CD4-positive, alpha-beta T cell treated with Interleukin-4 for 1 hour (primary cell): ENCODE data around the gene SETD1A.

Experiments
- DNase-seq, 2 donors: peaks; one replicate each; pipeline ENCODE4 v3.0.0-alpha.2; 2020 to 2022

Gene SETD1A

DNA sequence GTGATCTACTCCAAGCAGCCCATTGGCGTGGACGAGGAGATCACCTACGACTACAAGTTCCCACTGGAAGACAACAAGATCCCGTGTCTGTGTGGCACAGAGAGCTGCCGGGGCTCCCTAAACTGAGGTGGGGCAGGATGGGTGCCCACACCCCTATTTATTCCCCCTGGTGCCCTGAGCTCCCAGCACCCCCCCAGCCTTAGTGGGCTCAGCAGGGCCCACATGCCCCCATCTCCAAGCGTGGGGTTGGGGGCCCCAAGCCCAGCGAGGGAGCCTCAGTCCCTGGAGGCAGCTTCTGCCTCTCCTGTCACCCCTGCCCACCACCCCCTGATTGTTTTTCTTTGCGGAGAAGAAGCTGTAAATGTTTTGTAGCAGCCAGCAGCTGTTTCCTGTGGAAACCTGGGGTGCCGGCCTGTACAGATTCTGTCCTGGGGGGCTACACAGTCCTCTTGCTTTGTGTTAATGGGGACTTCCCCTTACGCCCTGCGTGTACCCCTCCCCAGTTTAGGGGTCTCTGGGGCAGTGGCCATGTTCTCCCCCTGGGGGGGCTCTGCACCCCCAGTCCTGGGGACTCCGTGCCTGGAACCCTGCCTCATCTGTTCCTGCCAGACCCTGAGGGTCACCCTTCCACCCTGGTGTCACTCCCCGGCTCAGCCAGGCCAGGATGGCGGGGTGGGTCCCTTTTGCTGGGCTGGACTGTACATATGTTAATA lies 26.5 kb downstream of the SETD1A start:
- no peak for DNase-seq

DNA sequence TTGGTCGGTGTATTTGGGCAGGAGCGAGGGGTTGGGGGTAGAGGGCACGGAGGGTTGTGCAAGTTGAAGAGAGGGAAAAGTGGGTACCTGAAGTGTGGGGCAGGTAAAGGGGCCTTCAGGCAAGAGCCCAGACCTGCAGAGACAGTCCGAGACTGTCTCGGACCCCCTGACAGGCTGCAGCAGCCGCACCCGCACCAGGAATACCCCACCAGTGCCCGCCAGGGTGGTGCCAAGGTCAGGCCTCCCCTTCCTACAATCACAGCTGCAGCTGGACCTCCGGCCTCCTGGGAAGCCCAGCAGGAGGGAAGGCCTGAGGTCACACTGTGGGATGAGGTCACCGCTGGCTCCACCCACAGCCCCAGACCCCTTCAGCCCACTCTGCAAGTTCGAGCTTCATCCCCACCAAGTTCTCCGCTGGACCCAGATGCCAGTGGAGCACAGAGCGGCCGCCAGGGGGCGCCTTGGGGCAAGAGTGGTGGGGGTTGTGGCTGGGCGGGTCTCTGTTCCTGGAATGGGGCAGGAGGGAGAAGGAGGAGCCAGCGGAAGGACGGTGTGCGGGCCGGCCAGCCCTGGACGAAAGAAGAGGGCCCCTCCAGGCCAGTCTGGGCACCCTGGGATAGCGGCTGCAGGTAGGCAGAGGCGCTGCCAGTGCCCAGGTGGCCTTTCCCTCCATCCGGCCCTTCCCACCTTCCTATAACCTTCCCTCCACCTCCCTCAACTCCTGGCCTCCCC lies 27.3 kb downstream of the SETD1A start, which contains the start of gene HSD3B7:
Gene HSD3B7, plus strand, starts transcription at position 539 of the 732 bp plus-strand sequence. CDS start 452 bp downstream, outside the sequence.
- DNase-seq: peak; percentile 73 to 74

DNA sequence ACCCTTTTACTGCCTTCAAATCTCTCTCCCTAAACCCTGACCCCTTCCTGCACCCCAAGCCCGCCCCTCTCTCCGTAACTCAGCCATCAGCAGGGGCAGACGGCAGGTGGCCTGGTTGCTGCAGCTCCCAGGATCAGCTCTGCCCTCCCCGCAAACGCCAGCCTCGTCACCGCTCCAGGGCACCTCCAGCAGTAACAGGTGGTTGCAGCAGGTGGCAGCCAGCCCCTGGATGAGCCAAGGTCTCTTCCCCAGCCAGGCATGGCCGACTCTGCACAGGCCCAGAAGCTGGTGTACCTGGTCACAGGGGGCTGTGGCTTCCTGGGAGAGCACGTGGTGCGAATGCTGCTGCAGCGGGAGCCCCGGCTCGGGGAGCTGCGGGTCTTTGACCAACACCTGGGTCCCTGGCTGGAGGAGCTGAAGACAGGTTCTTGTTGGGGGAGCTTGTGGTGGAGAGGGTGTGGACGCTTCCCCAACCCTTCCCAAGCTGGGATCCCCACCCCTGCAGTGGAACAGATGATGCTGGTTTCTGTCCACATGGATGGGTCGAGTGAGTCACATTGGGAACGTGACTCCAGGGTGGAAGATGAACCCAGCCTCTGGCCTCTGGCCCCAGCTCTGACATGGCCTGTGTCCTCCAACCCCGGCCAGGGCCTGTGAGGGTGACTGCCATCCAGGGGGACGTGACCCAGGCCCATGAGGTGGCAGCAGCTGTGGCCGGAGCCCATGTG lies 28.0 kb downstream of the SETD1A start:
- no peak for DNase-seq

DNA sequence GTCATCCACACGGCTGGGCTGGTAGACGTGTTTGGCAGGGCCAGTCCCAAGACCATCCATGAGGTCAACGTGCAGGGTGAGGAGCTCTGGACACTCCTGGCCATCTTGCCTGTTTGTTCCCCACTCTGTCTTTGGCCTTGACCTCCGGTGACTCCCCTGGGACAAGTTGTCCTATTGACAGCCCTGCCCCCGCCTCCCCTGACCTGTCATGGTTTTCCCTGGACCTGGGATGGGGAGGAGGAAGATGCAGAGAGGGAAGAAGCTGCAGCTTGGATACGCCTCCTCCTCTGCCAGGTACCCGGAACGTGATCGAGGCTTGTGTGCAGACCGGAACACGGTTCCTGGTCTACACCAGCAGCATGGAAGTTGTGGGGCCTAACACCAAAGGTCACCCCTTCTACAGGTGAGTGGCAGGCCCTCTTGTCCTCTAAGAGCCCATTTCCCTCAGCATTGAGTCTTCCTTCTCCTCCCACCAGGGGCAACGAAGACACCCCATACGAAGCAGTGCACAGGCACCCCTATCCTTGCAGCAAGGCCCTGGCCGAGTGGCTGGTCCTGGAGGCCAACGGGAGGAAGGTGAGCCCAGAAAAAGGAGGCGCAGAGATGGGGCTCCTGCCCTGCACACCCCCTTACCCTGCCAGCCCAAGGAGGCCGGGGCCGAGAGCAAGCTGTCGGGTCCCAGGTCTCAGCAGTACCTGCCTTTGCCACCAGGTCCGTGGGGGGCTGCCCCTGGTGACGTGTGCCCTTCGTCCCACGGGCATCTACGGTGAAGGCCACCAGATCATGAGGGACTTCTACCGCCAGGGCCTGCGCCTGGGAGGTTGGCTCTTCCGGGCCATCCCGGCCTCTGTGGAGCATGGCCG lies 28.8 kb downstream of the SETD1A start:
- DNase-seq: no peak

DNA sequence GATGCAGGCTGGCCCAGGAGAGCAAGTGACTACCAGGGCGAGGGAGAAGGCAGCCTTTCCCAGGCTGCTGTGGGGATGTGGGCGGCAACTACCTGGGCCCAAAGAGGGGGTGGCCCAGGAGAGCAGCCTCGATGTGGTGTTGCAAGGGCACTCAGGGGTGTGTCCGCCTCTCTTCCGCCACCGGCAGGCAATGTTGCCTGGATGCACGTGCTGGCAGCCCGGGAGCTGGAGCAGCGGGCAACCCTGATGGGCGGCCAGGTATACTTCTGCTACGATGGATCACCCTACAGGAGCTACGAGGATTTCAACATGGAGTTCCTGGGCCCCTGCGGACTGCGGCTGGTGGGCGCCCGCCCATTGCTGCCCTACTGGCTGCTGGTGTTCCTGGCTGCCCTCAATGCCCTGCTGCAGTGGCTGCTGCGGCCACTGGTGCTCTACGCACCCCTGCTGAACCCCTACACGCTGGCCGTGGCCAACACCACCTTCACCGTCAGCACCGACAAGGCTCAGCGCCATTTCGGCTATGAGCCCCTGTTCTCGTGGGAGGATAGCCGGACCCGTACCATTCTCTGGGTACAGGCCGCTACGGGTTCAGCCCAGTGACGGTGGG lies 30.1 kb downstream of the SETD1A start:
- DNase-seq: no peak

DNA sequence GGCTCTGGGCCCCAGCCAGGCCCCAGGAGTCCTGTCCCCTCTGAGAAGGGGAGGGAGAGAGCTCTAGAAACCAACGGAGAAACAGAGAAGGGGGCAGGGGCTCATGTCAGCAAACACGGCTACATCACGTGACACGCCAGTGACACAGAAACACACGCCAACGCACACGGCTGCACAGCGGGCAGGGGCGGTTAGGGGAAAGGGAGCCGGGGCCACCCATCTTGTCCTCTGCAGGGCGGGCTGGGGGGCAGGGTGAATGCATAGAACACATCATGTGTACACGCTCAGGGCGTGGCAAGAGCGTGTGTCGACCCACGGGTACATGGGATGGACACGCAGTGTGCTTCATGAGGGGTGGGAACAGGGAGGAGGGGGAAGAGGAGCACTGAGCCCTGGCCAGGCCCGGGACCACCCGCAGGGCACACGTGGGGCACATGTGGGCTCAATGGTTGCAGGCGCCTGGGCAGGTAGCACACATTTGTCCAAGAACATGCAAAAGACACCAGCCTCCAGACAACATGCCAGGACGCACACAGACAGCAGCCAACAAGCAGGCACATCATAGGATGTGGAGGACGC lies 32.0 kb downstream of the SETD1A start:
- DNase-seq: no peak

DNA sequence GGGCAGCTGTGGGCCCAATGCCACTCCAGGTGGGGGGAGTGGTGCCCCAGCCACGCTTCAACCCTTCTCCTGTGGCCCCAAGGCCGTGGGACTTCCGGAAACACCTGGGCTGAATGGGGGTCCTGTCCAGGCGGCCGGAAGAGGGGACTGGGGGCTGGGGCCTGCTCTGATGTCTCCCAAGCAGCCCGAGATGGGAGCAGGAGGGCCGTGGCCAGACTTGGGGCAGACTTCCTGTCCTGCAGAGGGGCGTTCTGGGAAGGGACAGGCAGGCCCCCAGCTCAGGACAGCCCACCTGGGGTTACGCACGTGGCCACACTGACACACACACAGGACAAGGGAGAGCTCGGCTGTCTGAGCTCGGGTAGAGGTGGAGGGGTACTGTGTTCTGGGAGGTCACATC lies 32.6 kb downstream of the SETD1A start:
- no peak for DNase-seq

DNA sequence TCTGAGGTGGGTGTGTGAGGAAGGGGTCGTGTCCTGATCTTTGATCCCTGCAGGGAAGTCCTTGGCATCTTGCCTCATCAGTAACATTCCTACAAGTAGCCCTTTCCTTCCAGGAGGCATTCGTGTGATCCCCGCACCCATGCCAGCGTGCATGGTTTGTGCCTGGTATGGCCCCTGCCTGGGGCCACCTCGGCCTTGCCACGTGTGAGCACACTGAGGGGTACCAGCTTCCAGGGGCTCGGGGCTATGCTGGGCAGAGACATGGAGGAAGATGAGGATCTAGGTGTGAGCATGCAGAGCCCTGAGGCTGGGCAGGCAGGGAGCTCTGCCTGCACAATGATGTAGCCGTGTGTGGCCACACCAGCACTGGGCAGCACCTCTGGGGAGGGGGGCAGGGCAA lies 33.5 kb downstream of the SETD1A start:
- DNase-seq: no peak

DNA sequence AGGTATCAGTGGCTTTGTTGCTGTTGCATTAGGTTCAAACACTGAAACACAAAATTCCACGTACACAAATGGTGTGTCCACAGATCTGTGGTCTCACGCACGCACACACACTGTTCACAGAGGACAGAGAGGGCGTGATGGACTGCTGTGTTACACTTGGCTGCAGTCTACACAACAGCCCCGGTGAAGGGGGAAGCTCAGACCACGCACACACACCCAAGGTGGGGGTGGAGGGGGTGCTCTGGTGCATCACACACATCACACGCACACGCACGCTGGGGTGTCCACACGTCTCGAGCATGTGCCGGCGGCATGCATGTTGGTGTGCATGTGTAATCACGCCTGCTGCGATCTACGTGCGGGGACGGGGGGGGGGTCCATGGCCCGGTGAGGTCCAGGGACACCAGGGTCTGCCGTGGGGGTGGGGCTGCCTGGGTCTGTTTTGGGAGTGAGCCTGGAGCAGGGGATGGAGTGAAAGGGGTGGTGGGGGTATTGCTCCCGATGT lies 34.8 kb downstream of the SETD1A start:
- no peak for DNase-seq

DNA sequence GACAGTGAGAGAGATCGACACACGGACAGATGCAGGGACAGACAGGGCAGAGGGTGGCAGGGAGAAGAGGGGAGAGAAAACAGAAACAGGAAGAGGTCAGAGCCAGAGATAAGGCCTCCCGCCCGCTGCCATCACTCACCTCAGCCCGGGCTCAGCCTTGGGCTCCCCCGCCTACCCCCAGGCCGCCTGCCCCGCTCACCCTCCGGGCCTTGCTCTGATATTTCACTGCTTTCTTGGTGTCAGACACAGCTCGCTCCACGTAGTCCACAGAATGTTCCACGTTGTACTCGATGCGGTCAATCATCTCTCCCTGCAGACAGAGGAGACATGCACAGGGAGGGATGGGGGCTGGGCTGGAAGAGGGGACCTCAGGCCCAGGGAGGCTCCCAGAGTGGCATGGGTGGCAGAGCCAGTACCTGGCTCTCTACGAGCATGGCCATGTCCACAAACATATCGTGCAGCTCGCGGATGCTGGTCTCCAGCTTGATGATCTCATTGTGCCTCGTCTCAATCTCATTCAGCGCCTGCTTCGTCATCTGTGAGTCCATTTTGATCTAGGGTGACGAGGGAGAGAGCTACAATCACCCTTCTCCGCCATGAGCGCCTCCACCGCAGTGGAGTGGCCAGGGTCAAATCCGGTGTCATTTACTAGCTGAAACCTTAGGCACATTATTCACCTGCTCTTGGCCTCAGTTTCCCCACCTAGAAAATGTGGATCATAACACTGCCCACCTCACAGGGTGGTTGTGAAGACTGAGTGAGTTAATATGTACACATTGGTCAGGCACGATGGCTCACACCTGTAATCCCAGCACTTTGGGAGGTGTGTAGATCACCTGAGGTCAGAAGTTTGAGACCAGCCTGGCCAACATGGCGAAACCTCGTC lies 35.6 kb downstream of the SETD1A start:
- no peak for DNase-seq

DNA sequence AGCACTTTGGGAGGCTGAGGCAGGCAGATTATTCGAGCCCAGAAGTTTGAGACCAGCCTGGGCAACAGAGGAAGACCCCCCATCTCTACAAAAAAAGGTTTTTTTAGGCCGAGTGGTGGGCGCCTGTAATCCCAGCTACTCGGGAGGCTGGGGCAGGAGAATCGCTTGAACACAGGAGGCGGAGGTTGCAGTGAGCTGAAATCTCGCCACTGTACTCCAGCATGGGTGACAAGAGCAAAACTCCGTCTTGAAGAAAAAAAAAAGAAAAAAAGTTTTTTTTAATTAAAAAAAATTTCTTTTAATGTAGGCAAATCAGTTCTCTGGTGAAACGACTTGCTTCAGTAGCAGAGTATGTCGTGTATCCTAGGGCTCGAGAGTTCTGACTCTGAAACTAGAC lies 38.4 kb downstream of the SETD1A start:
- no peak for DNase-seq

DNA sequence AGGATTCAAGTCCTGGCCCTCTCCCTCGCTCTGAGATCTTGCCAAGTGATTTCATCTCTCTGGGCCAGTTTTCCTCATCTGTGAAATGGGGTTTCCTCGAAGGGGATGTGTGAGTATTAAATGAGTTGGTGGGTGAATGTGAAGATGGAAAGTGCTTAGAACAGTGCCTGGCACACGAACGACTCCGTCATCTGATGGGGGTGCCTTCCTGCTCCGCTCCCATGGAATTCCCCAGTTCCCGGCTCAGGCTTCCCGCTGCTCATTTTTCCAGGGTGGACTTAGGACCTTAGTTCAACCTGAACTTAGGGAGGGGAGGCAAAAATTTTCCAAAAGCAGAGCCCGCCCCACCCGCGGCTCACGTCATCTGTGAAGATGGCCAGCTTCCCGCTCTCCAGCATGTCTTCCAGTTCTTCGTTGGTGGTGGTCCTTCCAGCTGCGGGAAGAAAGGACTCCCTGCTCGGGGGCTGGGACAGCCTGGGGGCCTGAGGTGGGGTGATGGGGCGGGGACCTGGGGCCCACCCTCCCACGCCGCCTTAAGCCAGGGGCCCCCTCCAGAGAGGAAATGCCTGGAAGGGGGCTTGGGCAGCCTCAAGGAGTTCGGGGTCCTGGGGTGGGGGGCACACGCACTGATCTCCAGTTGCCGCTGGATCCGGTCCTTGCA lies 38.9 kb downstream of the SETD1A start:
- no peak for DNase-seq

DNA sequence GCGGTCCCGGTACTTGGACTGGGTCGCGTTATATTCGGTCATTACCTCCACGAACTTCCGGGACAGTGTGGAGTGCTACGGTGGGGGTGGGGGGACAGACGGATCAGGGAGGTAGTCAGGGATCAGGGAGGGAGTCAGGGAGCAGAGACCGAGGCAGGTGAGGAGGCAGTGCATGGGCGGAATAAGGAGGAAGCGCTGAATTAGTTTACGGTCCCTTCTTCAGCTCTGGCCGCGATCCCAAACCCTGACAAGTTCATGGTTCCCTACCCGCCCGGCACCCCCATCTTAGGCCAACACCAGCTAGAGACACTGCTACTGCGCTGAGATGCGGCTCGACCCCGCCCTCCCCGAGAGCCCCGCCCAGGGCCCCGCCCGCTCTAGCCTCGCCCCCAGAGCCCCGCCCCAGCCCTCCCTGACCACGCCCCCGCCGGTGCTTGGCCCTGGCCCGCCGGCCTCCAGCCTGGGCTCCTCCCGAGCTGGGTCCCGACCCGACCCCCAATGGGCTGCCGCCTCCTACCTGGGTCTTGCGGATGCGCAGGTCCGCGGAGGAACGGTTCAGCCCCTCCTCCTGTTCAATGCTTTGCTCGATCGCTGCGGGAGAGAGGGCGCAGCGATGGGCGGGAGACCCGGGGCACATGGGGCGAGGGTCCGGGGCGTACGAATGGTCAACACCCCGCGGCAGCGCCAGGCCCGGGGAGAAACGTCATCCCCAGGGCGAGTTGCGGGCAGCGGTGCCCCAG lies 39.6 kb downstream of the SETD1A start:
- DNase-seq: peak; percentile 83 to 86

DNA sequence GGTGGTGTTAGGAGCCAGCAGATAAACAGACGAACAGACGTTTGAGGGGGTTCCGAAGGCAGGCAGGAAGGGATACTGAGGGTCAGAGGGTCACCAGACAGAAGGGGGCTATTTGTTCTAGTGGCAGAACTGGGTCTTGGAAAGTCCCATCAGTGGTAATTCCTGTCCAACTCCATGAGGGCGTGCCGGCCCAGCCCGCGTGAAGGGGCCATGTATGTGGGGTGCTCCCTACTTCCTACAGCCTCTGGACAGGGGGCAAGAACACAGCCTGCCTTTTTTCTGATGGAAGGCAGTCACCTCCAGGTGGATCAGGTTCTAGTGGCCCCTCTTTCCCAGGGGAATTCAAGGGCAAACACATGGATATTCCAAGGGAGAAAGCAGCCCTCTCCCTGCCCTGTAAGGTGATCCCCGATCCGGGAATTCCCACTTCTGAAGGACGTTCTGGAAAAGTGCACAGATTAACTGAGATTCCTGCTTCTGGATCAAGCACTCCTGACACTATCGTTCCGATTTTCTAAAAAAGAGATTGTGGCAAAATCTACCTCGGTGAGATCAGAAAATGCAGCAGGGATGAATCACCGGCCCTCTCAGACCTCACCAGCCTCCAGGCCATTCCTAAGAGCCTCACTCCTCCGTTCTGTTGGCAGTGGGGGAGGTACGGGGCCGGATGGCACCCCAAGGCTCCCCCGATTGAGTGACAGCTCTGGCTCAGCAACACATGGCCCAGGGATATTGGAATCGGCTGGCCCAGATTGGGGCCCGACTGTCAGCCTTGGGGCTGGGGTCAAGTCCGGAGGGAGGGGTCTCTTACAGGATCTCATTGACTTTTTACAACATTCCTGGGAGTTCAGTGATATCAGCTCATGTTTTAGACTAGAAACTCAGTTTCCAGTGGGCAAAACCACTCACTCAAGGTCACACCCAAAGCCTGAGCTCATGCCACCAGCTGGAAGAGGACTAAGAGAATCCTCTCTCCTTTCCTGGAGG lies 40.5 kb downstream of the SETD1A start:
- no peak for DNase-seq

DNA sequence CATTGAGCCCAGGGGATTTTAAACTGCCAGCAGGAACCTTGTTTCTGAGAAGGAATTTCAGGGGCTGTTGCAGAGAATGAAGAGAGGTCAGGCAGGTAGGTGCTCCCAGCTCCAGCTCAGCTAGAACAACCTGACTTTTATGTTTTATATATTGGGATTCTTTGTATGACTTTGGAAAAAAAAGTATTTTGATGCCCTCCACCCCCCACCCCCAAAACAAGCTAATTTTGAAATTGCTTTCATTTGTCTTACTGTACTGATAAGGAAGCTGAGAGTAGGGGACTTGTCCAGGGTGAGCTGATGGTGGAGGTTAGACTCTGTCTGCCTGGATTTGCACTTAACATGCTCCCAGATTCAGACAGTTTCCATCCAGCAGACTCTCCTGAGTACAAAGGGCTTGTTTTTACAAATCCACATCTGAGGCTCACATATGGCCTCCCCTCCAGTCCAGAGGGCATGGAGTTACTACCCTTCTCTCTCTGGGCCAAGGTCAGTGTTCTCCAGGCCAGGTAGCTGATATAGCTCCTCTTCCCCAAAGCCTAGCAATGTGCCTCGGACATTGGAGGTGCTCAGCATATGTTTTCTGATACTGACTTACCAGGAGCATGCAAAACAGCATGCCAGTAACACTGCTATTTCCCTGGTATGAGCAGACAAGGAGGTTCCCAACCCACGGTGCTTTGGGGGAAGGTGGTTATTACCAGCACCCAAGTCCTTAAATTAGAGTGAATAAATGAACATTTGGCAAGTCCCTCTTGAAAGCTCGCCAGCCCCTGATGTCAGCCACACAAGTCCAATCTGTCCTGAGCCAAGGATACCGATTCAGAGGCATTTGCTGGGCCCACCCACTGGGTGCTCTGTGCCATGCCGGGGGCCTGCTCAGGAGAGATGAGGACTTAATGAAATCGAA lies 41.6 kb downstream of the SETD1A start:
- DNase-seq: no peak

DNA sequence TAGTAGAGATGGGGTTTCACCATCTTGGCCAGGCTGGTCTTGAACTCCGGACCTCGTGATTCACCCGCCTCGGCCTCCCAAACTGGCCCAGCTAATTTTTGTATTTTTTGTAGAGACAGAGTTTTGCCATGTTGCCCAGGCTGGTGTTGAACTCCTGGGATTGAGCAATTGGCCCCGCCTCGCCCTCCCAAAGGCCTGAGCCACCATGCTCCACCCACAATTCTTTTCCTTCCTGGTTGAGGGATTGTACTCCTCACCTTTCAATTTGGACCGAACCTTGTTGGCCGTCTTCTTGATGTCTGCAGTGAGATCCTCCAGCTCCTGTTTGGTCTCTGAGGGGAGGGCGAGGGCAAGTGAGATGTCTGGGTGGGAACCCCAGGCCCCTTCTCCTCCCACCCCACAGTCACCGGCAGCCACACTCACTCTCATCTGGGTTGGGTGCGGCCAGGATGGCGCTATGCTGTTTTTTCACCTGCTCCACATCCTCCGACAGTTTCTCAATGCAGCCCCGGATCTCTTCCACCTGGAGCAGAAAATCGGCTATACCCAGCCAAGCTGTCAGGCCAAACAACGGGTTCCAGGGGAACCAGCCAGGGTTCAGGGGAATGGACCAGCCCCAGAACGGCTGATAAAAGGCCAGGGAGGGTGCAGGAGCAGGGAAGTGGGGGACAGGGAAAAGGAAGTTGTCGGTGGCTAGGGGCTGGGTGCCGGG lies 43.3 kb downstream of the SETD1A start:
- DNase-seq: no peak
